OCI-LY1 (cell line): ENCODE data around the gene ANKRD27.

Source experiments
- EZH2 ChIP-seq: fragments of 200-600 bp; sonication (generic), shearing (Covaris generic); IDR thresholded peaks from 2 replicates; pipeline ENCODE4 v1.8.0; 2017; ENCODE audit warnings: borderline replicate concordance, mixed run types, mild to moderate bottlenecking, antibody characterized with exemption, low read length, moderate library complexity, mixed read lengths
- TF ChIP-seq, protein P1 (sequence below): fragments of 200-600 bp; sonication (generic), shearing (Covaris generic); IDR thresholded peaks from 2 replicates; pipeline ENCODE4 v1.5.1; 2017; ENCODE audit warnings: mild to moderate bottlenecking, antibody characterized with exemption, low read length, moderate library complexity, mixed read lengths

DNA sequence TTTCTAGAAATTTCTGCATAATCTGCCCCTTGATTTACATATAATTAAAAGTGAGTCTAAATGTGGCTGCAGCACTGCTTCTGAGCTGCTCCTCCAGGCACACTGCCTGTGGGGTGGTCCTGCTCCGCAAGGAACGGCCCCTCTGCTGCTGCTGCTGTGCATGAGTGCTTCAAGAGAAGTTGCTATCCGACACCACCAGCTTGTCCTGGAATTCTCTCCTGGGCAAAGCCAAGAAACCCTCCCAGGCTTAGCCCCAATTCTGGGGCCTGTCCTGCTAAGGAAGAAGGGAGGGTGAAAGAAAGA is 101.5 kb downstream of the ANKRD27 start:
- TF ChIP-seq, protein P1, sequence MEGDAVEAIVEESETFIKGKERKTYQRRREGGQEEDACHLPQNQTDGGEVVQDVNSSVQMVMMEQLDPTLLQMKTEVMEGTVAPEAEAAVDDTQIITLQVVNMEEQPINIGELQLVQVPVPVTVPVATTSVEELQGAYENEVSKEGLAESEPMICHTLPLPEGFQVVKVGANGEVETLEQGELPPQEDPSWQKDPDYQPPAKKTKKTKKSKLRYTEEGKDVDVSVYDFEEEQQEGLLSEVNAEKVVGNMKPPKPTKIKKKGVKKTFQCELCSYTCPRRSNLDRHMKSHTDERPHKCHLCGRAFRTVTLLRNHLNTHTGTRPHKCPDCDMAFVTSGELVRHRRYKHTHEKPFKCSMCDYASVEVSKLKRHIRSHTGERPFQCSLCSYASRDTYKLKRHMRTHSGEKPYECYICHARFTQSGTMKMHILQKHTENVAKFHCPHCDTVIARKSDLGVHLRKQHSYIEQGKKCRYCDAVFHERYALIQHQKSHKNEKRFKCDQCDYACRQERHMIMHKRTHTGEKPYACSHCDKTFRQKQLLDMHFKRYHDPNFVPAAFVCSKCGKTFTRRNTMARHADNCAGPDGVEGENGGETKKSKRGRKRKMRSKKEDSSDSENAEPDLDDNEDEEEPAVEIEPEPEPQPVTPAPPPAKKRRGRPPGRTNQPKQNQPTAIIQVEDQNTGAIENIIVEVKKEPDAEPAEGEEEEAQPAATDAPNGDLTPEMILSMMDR, result no peak
- no peak for TF ChIP-seq EZH2
